ENCODE results near the gene ERICH4. TPM values are rescaled to one million over a fixed set of nuclear protein-coding genes. Genes with fewer than 3 reads are reported as not detected.
A peak's percentile ranks its signal among the peaks of the same experiment; 100 is the strongest.

ERICH4 gene
- total and polyA plus RNA-seq, 2 of the 13 experiments (the other 11 are each of a cell fraction or from before 2014, with no cell fraction given) = 0.40 to 0.64 TPM

GRCh38 chr19:41425174-41426115 is 17.5 kb upstream of the ERICH4 start:
- intact Hi-C loops (cut with micrococcal nuclease; ENCODE audit: unreplicated experiment) = no loop called here
- in situ Hi-C loops (cut with HindIII; ENCODE audit: extremely low pct_ligation_motif_present, low pct_unique_long_range_greater_than_20kb) = no loop called here
- ChIA-PET CTCF (ENCODE audit: low intra/inter-chr PET ratio, low total read pairs) (no interaction called here), POLR2A (interaction anchor here (2.2 to 2.9 kb wide), 2 partner anchors 14 to 16 kb away, joined by 10 to 18 read pairs; partner anchors contain the start of gene DMAC2)
- no peaks in the 10 kb centered on the region for H4K20me1 ChIP-seq (ENCODE audit: insufficient read depth, low read length)
- no peak overlapping the region for H2AFZ ChIP-seq (ENCODE audit: low read length)
- FAIRE-seq (no peak), ATAC-seq (no peak), DNase-seq (ENCODE audit: low spot score) (no peak)
- no TSS peak for BruUV-seq (replicated peaks)
- H3K4me3 ChIP-seq (replicated peaks in 1 of 3; ENCODE audit: insufficient read depth in 1 of 3, low read depth in 2 of 3, low read length in 3 of 3) = no peak overlapping the region; a peak in 1 of 6 replicates
- H3K27ac ChIP-seq (ENCODE audit: extremely low read length, insufficient read depth, low read length) = no peak overlapping the region
- H3K9me3 ChIP-seq (ENCODE audit: low read length) = no peaks in the 10 kb centered on the region
- no peaks in the 10 kb centered on the region for H3K79me2 ChIP-seq (ENCODE audit: insufficient read depth, low read length)
- TF ChIP-seq SRY (CRISPR knock-in tag; IDR thresholded peaks at IDR 0.05) (0 out of 2 replicates have a peak, but pooled peaks have one; percentile 5), RBFOX2 (IDR thresholded peaks at IDR 0.05; ENCODE audit: low read depth, low read length) (peak; percentile 43), AGO2 (optimal IDR thresholded peaks at IDR 0.05; ENCODE audit: low read depth, low read length) (peak; percentile 43), ZNF280B (CRISPR knock-in tag; IDR thresholded peaks at IDR 0.05; ENCODE audit: borderline replicate concordance) (no peak), ETV6 (CRISPR knock-in tag; conservative IDR thresholded peaks at IDR 0.05) (0 out of 2 replicates have a peak, but pooled peaks have one; percentile 2), ZFY (CRISPR knock-in tag; IDR thresholded peaks at IDR 0.05) (peak; percentile 19; the same call in 1 of the 2 replicates), ZNF333 (CRISPR knock-in tag; IDR thresholded peaks at IDR 0.05; ENCODE audit: borderline replicate concordance) (no peak), ATF7 (IDR thresholded peaks at IDR 0.05) (no peak), ATF7 (CRISPR knock-in tag; IDR thresholded peaks at IDR 0.05) (no peak), ZBTB10 (CRISPR knock-in tag; IDR thresholded peaks at IDR 0.05; ENCODE audit: borderline replicate concordance) (peak; percentile 11; the same call in 1 of the 2 replicates), RXRA (CRISPR knock-in tag; IDR thresholded peaks at IDR 0.05) (0 out of 2 replicates have a peak, but pooled peaks have one; percentile 0)
- no peaks in the 10 kb centered on the region for H3K27me3 ChIP-seq (ENCODE audit: control insufficient read depth in 1 of 2, insufficient read depth in 2 of 2, low read length in 2 of 2)
- H3K36me3 ChIP-seq (replicated peaks in 1 of 2; ENCODE audit: control insufficient read depth in 1 of 2, insufficient read depth in 2 of 2, low read length in 2 of 2) = peaks cover 13 to 14% of the 10 kb centered on the region in 2 experiments; a peak in 3 of 5 replicates
- no peak overlapping the region for H3K9ac ChIP-seq (ENCODE audit: insufficient read depth, low read depth, low read length)
- WGBS (ENCODE audit: low lambda C conversion rate) = 97% methylated on average over 13 of the region's 28 CpGs
- H3K4me2 ChIP-seq (ENCODE audit: low read depth, low read length) = peak overlapping the region; percentile 9; the same call in 1 of the 2 replicates
- peaks cover 43% of the 10 kb centered on the region for H3K4me1 ChIP-seq (ENCODE audit: insufficient read depth, low read length)

Measured in HepG2 (cell line).